ENCODE data around the gene ZNF777.

DNA sequence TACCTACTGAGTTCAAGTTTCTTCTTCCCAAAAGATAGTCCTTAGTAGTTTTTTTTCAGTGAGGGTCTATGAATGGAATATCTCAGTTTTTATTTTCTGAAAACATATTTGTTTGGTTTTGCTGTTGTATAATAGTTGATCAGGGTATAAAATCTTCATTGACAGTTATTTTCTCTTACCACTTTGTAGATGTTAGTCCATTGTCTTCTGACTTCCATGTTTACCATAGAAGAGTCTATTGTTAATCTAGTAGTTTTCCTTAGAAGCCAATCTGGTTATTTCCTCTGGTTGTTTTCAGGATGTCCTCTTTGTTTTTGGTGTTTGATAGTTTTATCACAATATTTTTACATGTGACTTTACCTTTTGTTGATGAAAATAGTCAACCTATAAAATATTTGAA lies 5.5 kb upstream of the ZNF777 start:
- TF ChIP-seq, protein P1, sequence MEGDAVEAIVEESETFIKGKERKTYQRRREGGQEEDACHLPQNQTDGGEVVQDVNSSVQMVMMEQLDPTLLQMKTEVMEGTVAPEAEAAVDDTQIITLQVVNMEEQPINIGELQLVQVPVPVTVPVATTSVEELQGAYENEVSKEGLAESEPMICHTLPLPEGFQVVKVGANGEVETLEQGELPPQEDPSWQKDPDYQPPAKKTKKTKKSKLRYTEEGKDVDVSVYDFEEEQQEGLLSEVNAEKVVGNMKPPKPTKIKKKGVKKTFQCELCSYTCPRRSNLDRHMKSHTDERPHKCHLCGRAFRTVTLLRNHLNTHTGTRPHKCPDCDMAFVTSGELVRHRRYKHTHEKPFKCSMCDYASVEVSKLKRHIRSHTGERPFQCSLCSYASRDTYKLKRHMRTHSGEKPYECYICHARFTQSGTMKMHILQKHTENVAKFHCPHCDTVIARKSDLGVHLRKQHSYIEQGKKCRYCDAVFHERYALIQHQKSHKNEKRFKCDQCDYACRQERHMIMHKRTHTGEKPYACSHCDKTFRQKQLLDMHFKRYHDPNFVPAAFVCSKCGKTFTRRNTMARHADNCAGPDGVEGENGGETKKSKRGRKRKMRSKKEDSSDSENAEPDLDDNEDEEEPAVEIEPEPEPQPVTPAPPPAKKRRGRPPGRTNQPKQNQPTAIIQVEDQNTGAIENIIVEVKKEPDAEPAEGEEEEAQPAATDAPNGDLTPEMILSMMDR (conservative IDR thresholded peaks at IDR 0.05 in 1 of 2, IDR thresholded peaks at IDR 0.05 in 1 of 2; ENCODE audit: extremely low read depth in 1 of 2, insufficient read depth in 1 of 2, low read depth in 1 of 2, low read length in 2 of 2), result no peak
- TF ChIP-seq EZH2 (IDR thresholded peaks at IDR 0.05; ENCODE audit: borderline replicate concordance, low read length), result no peak
